Activated gamma-delta T cell treated with anti-CD3 and anti-CD28 coated beads, Interleukin-2, amount 50 U/mL, for 16 hours (primary cell): ENCODE results near the gene ARHGAP6.
"Not testable (repeated sequence)": the region's sequence is repeated elsewhere in the genome, so short reads cannot be mapped to it uniquely, and the experiment has no call there.

Experiments used
- DNase-seq: peaks from one replicate; pipeline ENCODE4 v3.0.0-alpha.2; 2020; ENCODE audit warnings: low read depth

The ARHGAP6 gene

DNA sequence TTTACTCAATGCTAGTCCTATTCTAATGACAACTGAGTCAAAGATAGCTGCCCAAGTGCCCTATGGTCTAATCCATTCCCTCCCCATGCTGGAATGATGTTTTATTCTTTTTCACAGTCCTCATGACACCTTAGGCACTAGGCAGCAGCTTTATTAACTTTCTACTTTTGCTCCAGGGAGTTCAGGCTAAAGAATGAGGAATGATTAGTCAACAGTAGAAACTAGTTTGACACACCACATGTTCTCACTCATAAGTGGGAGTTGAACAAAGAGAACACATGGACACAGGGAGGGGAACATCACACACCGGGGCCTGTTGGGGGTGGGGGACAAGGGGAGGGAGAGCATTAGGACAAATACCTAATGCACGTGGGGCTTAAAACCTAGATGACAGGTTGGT, 309.8 kb downstream of the ARHGAP6 start:
- DNase-seq, result not testable (repeated sequence)

DNA sequence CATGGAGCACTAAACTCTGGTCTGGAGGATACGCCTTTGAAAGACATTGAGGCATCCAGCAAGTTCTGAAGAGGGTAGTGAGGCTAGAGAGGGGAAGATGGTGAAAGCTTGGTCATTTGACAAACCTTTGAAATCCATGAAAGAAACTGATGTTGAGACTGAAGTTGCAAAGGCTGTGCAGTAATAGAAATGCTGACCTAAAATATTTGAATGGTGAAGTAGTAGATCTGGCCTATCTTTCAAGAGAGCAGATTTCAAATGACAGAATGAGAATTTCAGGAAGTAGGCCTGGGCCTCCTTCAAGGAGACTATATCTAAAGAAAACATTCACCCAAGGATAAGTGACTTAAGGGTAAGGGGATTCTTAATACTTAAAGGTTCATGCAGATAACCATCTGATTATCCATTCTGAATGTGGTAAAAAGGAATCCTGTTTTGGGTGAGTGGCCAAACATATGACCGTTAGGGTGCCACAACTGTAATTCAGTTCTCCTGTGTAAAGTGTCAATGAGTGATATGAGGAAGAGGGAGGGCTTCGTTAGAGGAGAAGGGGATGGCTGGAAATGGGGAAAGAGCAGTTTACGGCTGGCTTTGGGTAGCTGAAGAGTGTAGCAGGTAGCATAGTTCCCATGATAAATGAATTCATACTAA, 310.3 kb downstream of the ARHGAP6 start:
- no peak for DNase-seq

DNA sequence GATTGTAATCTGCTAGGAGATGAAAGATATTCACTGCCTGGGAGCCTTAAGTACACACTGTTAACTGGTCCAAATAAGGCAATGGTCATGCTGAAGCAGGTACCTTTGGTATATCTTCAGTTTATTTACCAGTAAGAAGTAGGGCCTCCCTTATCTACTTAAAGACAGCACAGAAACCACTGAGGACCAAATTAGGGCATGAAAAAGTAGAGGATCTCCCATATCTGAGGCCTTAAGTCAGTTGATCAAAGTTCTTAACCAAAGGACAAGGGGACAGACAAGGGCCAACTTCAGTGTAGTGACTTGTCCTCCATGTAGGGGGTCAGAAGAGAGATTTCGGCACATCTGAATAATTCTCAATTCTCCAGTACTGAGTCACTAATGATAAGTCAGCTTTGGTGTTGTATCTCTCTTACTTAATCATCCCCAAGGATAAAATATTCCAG, 313.4 kb downstream of the ARHGAP6 start:
- DNase-seq, result no peak

DNA sequence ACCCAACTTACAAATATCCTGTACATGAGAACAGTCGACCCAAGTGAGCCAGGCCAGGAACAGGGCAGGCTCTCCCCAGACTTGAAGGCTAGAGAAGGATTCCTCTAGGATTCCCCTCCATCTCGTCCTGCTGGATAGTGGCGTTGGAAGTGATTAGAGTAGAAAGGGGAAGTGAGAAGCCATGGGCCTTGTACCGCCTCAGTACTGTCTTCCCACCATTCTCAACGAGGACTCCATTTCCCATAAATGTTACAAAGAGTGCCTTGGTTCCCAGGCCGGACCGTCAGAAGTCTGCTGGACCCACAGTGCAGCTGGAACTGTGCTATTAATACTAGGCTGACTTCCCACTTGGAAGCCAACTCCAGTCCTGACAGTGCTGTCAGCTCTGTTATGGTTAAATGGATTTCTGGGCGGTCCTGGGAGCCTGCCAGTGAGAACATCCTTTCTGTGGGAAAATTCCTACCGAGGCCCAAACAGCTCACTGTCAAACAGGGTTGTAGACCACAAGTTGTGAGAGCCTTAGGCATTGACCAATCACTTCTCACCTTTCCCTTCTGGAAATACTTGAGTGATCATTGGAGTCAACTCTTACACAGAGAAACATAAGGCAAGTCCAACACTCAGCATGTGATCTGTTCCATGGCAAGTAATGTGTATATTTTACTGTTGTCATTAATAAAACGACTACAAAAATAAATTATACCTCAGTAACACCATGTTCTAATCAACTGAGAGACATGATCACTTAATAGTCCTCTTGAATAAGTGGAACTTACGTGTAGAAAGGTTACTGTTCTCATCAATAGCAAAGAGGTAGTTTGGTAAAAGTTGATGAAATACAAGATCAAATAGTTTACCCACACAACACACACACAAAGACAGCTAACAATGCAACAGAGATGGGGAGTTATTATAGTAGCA, 314.1 kb downstream of the ARHGAP6 start:
- no peak for DNase-seq

DNA sequence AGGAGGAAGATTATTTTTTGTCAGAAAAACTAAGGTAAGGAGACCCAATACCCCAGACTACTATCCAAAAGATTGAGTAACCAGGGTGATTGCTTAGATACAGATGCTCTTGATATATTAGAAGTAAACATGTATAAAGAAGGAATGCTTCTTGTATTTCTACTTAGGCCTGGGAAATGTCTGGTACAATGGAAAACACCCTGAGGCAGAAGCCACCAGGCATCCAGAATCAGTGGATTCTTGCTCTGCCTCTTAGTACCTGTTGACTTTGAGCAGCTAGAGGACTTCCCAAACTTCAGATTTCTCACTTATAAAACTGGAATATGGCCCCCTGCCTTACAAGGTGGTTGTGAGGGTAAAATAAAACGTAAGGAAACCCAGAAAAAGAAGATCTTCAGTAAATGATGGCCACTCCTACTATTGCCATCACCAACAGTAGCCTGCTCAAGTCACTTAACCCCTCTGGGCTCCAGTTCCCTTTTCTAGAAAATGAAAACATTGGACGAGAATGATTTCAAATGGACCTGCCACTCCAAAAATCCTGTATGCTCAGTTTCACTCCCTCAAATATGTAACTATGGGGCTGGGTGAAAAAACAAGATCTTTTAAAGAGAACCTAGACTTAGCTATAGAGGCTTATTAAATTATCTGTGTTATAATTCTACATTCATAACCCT, 315.9 kb downstream of the ARHGAP6 start:
- DNase-seq, result no peak

DNA sequence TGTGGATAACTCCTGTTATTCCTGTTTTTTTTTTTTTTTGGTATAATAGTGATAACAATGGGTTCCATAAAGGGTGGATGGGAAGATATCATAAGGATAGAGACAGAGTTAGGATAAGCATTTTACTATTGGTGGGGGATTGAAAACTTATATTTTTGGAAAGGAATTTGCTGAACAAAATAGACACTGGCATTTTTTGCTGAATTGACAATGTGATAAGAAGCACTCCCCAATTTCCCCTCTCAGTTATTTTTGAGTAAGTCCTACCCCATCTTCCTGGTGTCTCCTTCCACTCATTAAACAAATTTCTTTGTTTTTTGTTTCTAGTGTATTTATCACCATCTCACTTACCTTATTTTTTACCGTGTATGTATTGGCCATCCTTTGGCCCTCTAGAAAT, 316.7 kb downstream of the ARHGAP6 start:
- DNase-seq, result no peak

DNA sequence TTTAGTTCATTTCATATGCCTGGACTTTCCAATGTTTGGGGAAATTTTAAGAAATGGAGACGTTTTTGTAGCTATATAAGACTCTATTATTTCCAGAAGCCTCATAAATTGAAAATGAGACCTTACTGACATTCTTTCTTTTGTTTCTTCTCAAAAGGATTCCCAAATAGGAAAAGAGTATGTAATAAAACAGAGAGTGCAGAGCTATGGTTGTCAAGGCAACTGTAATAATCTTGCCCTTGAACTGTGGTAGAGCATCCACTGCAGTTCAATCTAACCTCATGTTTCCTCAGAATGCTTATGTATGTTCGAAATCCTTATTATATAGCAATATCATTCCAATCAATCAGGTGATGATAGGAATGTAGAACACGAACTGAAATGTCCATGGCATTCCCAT, 318.4 kb downstream of the ARHGAP6 start:
- no peak for DNase-seq

DNA sequence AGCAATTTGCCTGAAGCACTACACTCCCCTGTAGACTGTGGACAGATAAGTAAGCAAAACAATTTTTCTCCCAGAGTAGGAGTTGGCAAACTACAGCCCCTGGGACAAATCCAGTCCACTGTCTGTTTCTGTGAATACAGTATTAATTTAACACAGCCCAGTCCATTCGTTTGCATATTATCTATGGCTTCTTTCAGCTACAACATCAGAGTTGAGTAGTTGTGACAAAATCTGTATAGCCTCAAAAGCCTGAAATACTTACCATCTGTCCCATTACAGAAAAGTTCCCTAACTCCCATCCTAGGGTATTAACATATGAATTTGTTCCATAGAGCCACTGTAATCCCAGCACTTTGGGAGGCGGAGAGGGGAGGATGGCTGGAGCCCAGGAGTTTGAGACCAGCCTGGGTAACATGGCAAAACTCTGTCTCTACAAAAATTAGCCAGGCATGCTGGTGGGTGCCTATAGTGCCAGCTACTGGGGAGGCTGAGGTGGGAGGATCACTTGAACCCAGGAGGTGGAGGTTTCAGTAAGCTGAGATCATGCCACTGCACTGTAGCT, 319.5 kb downstream of the ARHGAP6 start:
- DNase-seq, result no peak

DNA sequence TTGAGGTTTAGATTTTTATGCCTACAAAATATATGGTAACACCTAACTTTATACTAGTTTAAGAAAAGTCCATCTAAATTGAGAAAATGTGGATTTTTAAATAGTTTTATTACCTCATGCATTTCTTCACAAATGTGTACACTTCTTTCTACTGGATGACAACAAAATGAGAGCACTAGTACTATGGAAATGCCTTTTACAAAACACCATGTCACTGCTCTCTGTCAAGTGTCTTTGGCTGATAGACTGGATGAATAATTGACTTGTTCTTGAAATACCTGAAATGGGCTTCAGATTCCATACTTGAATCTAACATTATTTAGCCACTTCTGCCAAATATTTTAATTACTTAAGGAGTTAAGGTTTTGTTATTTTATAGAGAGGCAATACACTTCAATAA, 323.0 kb downstream of the ARHGAP6 start:
- no peak for DNase-seq

DNA sequence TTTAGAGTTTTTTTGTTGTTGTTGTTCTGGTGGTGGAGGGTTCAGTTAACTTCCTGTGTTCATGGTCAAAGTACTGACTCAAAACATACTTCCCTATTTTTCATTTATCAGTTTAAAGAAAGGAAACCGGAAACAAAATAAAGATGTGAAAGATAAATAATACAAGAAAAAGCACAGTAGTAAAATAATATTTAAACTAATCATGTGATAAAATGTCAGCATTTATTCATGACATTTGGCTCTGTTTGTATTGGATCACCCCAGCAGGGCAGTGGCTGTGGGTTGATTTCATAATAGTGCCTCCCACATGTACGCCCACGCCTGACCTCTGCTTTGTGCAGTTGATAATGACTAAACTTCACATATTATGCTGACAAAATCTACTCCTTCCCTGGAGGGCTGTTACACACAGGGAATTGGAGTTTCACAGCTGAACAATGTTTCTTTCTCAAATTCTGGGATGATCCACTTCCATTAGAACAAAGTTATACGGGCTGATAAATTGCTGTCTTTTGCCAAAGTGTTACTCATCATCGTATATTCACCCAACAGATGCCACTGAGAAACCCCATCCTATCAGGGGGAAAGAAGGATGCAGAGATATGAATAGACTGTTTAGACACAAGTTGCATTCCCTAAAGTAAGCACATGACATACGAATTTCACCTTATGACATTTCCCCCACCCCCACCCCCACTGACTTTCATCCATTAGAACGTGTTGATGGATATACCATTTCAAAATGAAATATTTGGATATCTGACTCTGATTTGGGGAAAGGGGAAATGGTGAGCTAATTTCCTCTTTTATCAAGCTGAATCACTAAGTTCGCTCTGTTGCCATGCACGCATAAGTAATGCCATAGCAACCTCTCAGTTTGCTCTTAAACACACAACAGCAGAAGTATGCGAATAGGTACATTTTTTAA, 324.2 kb downstream of the ARHGAP6 start:
- DNase-seq, result no peak

DNA sequence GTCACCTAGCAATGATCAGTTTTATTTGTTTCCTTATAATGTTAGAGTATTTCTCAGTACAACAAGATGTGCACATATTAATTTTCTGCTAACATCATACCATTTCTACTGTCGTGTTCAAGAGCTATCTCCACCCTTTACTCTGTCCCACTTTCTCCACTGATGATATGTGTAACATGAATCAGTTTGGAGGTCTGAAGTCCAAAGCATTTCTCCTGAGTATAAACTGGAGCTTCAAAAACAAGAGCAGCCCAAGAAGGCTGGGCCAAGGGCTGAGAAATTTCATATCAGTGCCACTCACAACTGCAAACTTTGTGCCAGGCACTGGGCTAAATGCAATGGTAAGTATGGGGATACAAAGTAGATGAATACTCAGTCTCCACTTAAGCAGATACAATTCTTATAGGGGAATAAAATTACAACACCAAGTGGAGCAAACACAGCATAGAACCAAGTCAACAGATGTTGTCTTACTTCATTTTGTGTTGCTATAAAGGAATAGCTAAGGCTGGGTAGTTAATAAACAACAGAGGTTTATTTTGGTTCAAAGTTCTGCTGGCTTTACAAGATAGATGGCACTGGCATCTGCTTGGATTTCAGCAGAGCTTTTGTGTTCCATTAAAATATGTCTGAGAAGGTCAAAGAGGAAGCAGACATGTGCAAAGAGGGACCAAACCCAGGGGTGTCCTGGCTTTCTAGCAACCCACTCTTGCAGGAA, 328.3 kb downstream of the ARHGAP6 start:
- no peak for DNase-seq

DNA sequence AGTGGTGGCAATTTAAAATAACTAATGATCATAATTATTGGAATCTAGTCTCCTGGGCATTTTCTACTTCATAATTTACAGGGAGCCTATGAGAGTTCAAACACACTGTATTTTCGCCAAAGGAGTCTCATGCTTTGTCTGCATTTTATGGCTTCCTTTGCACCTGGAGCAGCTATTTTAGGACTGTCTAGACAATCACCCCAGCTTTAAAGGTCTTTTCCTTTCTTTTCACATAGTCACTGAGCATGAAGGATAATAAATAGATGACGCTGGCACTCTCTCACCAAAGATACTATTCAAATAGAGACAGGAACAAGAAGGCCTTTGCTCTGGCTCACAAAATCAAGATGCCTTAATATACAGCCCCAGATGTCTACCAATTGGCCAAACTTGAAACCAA, 329.5 kb downstream of the ARHGAP6 start:
- no peak for DNase-seq

DNA sequence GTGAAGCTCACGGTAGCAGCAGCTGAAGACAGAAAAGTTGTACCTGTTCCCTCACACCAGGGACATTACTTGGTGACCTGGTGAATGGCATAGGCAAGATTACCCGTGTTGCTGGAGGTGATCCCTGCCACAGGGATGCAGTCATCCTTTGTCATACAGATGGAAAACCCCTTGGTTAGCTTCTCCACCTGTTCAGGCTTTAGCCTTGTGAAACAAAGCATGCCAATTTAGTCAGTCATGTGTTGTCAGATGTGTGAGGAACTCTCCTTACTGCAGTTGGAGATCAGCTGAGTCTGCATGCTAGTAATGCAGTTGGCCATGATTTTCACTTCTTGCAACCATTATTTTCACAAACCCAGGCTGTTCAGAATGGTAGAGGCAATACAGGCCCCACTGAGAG, 331.6 kb downstream of the ARHGAP6 start:
- no peak for DNase-seq

DNA sequence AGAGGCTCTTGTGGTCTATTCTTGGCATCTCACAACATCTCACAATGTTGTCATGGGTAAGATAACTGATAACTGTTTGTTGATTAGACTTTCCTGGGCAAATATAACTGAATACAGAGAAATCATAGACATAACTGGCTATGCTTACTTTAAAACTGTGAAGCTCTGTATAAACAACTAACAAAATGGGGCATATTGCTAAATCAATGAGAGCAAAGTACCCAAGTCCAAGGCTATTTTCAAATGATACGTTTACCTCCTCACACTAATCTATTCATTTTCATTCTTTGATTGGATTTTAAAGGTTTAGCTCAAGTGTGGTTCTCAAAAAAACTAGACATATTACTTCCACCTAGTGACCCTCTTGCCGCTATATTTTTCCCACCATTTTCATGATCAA, 333.9 kb downstream of the ARHGAP6 start:
- DNase-seq, result no peak

DNA sequence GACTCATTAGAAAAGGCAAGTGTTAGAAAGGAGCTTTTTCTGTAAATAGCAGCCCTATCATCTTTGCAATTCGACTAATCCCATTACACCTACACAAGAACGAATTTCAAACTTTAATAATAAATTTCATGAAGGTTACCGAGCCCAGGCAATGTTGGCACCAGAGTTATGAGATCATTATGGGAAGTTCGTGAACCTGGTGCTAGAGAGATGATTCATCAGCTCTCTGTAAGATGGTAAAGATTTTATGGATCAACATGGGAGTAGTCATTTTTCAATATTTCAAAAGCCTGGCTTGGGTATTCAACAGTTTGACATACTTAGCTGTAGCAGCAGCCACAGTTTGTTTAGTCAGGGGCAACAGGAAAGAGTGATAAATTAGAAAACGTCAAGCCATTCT, 336.7 kb downstream of the ARHGAP6 start:
- DNase-seq, result no peak

DNA sequence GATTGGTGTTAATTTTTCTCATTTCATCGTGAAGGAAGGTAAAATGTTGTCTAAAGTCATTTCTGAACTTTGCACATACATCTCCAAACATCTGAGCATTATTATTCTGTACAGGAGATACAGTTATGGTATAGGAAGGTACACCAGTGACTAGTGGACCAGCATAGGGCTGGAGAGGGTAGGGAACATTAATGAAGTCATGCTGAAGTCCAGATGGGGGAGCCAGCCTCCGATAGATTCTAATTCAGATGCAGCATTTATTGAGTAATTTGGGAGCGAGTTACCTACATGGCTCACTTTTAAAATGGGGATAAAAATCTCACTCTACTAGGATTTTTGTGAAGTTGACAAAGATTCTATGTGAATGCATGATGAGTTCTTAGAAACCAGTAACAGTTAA, 337.6 kb downstream of the ARHGAP6 start:
- DNase-seq, result no peak

DNA sequence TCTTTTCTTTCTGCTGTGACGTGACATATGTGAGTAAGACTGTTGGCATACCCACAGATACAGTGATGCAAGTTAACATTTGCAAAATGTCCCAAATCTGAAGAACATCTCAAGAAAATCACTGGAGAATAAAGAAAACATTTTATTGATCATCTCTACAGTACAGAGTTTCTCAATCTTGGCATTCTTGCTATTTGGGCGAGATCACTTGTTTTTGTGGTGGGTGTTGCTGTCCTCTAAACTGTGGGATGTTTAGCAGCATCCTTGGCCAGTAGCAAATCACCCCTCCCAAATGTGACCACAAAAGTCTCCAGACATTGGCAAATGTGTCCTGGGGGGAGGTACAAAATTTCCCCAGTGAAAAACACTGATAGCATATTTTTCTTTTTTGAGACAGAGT, 343.7 kb downstream of the ARHGAP6 start:
- no peak for DNase-seq

DNA sequence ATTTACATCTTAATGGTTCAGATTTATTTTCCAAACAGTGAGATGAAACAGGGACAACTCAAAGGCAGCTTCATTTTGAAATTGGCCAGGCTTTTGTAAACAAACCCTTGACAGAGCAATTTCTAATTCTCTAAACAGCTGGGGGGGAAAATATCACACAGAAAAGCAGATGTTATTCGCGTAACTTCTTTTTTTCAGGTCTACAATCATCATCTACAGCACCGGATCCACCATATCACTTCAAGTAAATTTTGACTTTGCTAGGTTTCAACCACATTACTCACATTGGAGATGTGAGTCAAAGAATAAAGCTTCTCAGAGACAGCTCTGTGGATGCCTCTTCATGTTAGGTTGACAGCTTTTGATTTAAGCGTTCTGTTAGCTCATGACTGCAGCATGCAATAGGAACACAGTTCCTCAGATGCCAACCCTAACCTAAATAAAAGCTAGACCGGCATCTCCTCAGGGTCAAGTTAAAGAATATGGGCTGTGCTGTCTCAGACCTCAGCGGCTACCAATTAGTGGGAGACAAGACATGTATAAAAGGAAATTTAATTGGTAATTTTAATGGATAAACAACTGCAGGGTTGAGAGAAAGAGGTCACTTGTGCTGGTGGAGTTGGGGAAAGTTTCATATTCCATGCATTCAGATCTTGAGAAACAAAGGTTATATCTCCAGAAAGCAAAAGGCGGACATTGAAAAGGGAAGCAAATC, 345.8 kb downstream of the ARHGAP6 start:
- DNase-seq, result no peak

DNA sequence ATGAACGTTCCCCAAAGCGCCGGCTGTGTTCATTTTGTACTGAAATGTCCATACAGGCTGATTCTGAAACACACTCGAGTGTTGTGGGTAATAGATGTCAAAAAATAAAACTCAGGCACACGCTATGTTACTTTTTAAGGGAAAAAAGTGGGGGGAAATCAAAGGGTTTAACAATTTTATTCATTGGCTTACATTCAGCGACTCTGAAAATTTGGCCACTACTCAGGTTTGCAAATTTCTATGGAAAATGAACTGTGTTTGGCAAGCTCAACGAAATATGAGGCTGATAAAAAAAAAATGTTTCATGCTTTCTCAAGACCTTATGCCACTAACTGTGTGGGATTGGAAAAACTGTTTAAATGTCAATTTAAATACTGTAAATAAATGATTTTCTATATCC, 354.0 kb downstream of the ARHGAP6 start:
- no peak for DNase-seq

DNA sequence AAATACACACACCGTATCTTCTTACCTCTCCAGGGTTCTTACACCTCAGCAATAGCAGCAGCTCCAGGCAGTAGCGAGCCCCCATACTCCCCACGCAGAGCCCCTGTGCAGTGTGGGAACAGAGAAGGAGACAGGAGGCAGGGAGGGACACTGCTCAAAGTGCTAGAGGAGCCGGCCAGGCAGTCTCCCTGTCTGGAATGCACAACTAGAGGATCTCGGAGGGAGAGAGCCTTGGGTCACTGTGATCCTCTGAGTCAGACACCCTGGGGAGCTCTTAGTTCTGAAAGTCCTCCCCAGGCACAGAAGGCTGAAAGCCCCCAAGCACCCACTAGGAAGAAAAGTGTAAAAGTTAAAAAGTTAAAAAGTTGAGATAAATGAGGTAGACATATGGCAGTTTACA, 356.5 kb downstream of the ARHGAP6 start:
- DNase-seq, result no peak
